Measurements from ENCODE around the gene NOM1. TPM values are rescaled to one million over a fixed set of nuclear protein-coding genes. Genes with fewer than 3 reads are reported as not detected.
"Not testable (repeated sequence)": the region's sequence is repeated elsewhere in the genome, so short reads cannot be mapped to it uniquely, and the experiment has no call there.

NOM1 gene
- total and polyA plus RNA-seq, 4 donors = 8.3 to 33.6 (median 16.9) TPM

DNA sequence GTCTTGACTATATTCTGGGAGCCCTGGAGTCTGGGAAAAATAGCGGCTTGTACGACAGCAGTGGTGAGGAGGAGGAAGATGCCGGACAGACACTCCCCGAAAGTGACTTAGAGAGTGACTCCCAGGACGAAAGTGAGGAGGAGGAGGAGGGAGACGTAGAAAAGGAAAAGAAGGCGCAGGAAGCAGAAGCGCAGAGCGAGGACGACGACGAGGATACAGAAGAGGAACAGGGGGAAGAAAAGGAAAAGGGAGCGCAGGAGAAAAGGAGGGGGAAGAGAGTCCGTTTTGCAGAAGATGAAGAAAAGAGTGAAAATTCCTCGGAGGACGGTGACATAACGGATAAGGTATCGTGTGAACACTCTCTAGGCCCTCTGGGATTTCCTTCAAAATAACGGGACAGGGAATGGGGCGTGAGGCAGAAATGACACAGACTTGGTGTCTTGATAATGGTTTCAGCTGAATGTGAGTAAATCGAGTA is 908 bp downstream of the NOM1 start:
- H3K4me1 ChIP-seq (ENCODE audit: control insufficient read depth in 5 of 5, insufficient read depth in 5 of 5, low read length in 5 of 5) = peaks cover 0 to 14% (median 14%) of the 10 kb centered on the region in 5 donors
- peak overlapping the region in 1 of 2 donors; percentile 43 for H3K27ac ChIP-seq (ENCODE audit: low read depth in 1 of 2, low read length in 1 of 2)

DNA sequence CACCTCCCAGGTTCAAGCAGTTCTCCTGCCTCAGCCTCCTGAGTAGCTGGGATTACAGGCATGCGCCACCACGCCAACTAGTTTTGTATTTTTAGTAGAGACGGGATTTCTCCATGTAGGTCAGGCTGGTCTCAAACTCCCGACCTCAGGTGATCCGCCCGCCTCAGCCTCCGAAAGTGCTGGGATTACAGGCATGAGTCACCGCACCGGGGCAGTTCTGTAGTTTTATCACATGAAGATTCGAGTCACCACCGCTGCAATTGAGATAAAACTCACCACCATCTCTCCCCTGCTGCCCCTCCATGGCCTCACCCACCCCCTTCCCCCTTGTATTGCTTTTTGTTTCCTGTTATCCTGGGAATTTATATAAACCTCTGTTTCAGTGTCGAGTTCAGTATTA is 3.7 kb downstream of the NOM1 start:
- Histone ChIP-seq H3K36me3 (ENCODE audit: control insufficient read depth in 4 of 4, insufficient read depth in 4 of 4, low read length in 4 of 4) (peaks cover 20 to 36% (median 32%) of the 10 kb centered on the region in 4 donors), H3K4me1 (ENCODE audit: control insufficient read depth in 5 of 5, insufficient read depth in 5 of 5, low read length in 5 of 5) (peaks cover 0 to 14% (median 11%) of the 10 kb centered on the region in 5 donors)
- ATAC-seq (ENCODE audit: insufficient read depth, low FRiP score); H3K9ac ChIP-seq (ENCODE audit: insufficient read depth in 1 of 2, low read length in 2 of 2); H3K27ac ChIP-seq (ENCODE audit: low read depth in 1 of 2, low read length in 1 of 2); H3K9me3 ChIP-seq (ENCODE audit: control insufficient read depth in 4 of 4, insufficient read depth in 3 of 4, low read length in 3 of 4); H3K4me3 ChIP-seq; H3K27me3 ChIP-seq (ENCODE audit: control insufficient read depth in 3 of 3, insufficient read depth in 3 of 3, low read length in 2 of 3); DNase-seq: not testable (repeated sequence)
- 78 to 90% methylated on average over 11 to 12 of the region's 12 CpGs for WGBS, 2 donors

More for the DNA sequence above, 908 bp downstream of the NOM1 start:
- Histone ChIP-seq H3K4me3 (peak overlapping the region; percentile 99), H3K36me3 (ENCODE audit: control insufficient read depth in 4 of 4, insufficient read depth in 4 of 4, low read length in 4 of 4) (peaks cover 20 to 27% (median 21%) of the 10 kb centered on the region in 4 donors), H3K9me3 (ENCODE audit: control insufficient read depth in 4 of 4, insufficient read depth in 3 of 4, low read length in 3 of 4) (no peaks in the 10 kb centered on the region), H3K27me3 (ENCODE audit: control insufficient read depth in 3 of 3, insufficient read depth in 3 of 3, low read length in 2 of 3) (peaks cover 0 to 5% (median 4%) of the 10 kb centered on the region in 3 donors), H3K9ac (ENCODE audit: insufficient read depth in 1 of 2, low read length in 2 of 2) (no peak overlapping the region)
- 2% methylated on average over 21 of the region's 21 CpGs for WGBS, 2 donors
- TF ChIP-seq, protein P1, sequence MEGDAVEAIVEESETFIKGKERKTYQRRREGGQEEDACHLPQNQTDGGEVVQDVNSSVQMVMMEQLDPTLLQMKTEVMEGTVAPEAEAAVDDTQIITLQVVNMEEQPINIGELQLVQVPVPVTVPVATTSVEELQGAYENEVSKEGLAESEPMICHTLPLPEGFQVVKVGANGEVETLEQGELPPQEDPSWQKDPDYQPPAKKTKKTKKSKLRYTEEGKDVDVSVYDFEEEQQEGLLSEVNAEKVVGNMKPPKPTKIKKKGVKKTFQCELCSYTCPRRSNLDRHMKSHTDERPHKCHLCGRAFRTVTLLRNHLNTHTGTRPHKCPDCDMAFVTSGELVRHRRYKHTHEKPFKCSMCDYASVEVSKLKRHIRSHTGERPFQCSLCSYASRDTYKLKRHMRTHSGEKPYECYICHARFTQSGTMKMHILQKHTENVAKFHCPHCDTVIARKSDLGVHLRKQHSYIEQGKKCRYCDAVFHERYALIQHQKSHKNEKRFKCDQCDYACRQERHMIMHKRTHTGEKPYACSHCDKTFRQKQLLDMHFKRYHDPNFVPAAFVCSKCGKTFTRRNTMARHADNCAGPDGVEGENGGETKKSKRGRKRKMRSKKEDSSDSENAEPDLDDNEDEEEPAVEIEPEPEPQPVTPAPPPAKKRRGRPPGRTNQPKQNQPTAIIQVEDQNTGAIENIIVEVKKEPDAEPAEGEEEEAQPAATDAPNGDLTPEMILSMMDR (IDR thresholded peaks at IDR 0.05; ENCODE audit: control extremely low read depth, extremely low read depth) = no peak
- no peak for ATAC-seq (ENCODE audit: insufficient read depth, low FRiP score)
- no peak for DNase-seq

DNA sequence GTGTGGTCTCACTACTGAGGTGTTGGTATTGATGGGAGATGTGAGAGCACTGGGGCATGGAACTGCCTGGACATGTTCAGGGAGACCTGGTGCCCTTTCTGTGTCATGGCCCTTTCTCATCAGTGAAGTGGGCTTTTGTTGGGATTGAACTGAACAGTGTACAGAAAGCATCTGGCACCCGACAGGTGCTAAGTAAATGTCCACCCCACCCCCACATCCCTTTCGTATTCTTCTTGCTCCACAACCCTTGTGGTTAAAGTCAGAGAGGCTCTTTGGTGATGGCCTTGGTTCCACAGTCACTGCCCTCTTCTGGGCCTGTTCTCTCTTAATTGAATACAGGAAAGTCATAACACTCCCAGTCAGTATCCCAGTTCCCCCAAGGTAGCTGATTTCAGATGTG is 5.4 kb downstream of the NOM1 start:
- WGBS, 2 donors = 87 to 90% methylated on average over 2 of the region's 2 CpGs
- Histone ChIP-seq H3K4me1 (ENCODE audit: control insufficient read depth in 5 of 5, insufficient read depth in 5 of 5, low read length in 5 of 5) (peaks cover 0 to 14% (median 7%) of the 10 kb centered on the region in 5 donors), H3K9ac (ENCODE audit: insufficient read depth in 1 of 2, low read length in 2 of 2) (no peak overlapping the region), H3K27ac (ENCODE audit: low read depth in 1 of 2, low read length in 1 of 2) (no peak overlapping the region), H3K36me3 (ENCODE audit: control insufficient read depth in 4 of 4, insufficient read depth in 4 of 4, low read length in 4 of 4) (peaks cover 20 to 43% (median 43%) of the 10 kb centered on the region in 4 donors), H3K4me3 (no peak overlapping the region), H3K27me3 (ENCODE audit: control insufficient read depth in 3 of 3, insufficient read depth in 3 of 3, low read length in 2 of 3) (no peaks in the 10 kb centered on the region), H3K9me3 (ENCODE audit: control insufficient read depth in 4 of 4, insufficient read depth in 3 of 4, low read length in 3 of 4) (no peaks in the 10 kb centered on the region)
- ATAC-seq (ENCODE audit: insufficient read depth, low FRiP score) (no peak), DNase-seq (no peak)
- TF ChIP-seq, protein P1 (IDR thresholded peaks at IDR 0.05; ENCODE audit: control extremely low read depth, extremely low read depth) = no peak

DNA sequence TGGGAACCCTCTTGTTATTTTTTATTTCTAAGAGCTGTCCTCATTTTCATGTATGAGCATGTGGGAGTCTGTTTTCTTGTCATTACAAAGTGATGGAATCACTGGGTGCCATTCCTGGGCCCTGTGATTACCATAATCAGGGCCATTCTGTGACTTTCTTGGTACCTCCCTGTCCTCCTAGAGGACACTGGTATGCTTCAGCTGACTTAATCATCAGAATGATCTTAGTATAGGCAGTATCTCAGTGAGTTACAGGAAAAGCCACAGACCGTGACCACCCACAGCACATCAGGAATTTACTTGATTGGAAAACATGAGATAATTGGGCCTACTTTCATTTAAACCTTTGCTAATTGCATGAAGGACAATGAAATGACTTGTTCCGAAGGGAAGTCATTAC is 7.2 kb downstream of the NOM1 start:
- H3K4me3 ChIP-seq = no peak overlapping the region
- DNase-seq (no peak), ATAC-seq (ENCODE audit: insufficient read depth, low FRiP score) (no peak)
- TF ChIP-seq, protein P1 (IDR thresholded peaks at IDR 0.05; ENCODE audit: control extremely low read depth, extremely low read depth) = no peak
- no peaks in the 10 kb centered on the region for H3K27me3 ChIP-seq (ENCODE audit: control insufficient read depth in 3 of 3, insufficient read depth in 3 of 3, low read length in 2 of 3)
- peaks cover 0 to 4% (median 0%) of the 10 kb centered on the region in 5 donors for H3K4me1 ChIP-seq (ENCODE audit: control insufficient read depth in 5 of 5, insufficient read depth in 5 of 5, low read length in 5 of 5)
- no peak overlapping the region for H3K27ac ChIP-seq (ENCODE audit: low read depth in 1 of 2, low read length in 1 of 2)
- no peaks in the 10 kb centered on the region for H3K9me3 ChIP-seq (ENCODE audit: control insufficient read depth in 4 of 4, insufficient read depth in 3 of 4, low read length in 3 of 4)
- peaks cover 28 to 58% (median 52%) of the 10 kb centered on the region in 4 donors for H3K36me3 ChIP-seq (ENCODE audit: control insufficient read depth in 4 of 4, insufficient read depth in 4 of 4, low read length in 4 of 4)
- H3K9ac ChIP-seq (ENCODE audit: insufficient read depth in 1 of 2, low read length in 2 of 2) = no peak overlapping the region
- 94 to 98% methylated on average over 2 of the region's 2 CpGs for WGBS, 2 donors
